ENCODE data around the gene AGAP1. TPM values are rescaled to one million over a fixed set of nuclear protein-coding genes. Genes with fewer than 3 reads are reported as not detected.

Gene AGAP1
- total RNA-seq, 1 donor from 2014 or later, result 54.7 TPM

DNA sequence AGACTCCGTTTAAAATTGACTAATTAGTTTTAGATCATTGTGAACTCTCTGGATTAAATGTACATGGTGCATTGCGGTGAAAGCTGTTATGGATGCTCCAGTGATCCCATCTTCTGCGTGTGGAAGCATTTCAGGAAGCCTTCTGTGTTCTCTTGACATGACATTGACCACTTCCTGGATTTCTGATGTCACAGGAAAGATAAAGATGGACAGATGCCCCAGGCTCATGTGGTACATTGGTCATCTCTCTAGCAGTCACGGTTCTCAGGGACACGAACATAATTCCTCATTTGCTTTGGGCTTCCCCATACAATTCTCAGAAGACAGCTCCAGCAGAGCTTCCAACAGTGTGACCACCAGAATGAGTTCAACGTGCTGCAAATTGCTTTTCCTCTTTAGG is 26.9 kb downstream of the AGAP1 start:
- Mint-ChIP-seq H3K4me1 (peaks cover 25% of the 10 kb centered on the region), H3K4me3 (no peak overlapping the region), H3K36me3 (ENCODE audit: low read depth) (no peaks in the 10 kb centered on the region), H3K9me3 (no peaks in the 10 kb centered on the region), H3K27me3 (ENCODE audit: low read depth) (no peaks in the 10 kb centered on the region), H3K27ac (ENCODE audit: unreplicated experiment) (no peak overlapping the region)
- TF ChIP-seq CTCF (conservative IDR thresholded peaks at IDR 0.05), result no peak
- DNase-seq (ENCODE audit: low read depth, low spot score), result no peak

DNA sequence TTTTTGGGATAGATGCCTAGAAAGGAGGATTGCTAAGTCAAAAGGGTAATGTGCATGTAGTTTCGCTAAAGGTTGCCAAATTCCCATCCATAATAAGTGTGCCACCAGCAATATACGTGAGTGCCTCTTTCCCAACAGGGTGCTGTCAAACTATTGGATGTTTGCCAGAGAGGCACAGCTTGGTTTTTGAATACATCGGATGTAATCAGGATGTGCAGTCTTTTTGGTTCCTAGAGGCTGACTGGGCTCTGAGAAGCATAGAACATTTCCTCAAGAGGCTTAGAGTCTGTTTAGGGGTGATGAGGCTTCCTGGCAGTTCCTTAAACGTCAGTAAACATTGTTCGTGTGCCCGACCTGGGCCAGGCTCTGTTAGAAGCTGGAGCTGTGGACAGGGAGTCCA is 28.0 kb downstream of the AGAP1 start:
- Mint-ChIP-seq H3K27ac (ENCODE audit: unreplicated experiment) (no peak overlapping the region), H3K4me3 (no peak overlapping the region), H3K9me3 (no peaks in the 10 kb centered on the region), H3K4me1 (peaks cover 26% of the 10 kb centered on the region), H3K36me3 (ENCODE audit: low read depth) (no peaks in the 10 kb centered on the region), H3K27me3 (ENCODE audit: low read depth) (no peaks in the 10 kb centered on the region)
- no peak for DNase-seq (ENCODE audit: low read depth, low spot score)
- no peak for TF ChIP-seq CTCF (conservative IDR thresholded peaks at IDR 0.05)

DNA sequence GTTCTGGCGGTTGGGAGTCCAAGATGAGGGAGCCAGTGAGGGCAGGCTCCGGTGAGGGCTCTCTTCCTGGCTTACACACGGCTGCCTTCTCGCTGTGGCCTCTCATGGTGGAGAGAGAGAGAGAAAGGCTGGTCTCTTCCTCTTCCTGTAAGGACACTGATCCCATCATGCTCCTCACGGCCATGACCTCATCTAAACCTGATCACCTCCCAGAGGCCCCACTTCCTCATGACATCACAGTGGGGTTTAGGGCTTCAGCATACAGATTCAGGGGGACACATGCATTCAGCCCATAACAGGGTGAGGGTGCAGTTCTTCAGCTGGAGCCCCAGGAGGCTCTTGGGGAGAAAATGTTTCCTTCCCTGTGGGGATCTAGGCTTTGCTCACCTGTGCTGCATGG is 29.2 kb downstream of the AGAP1 start:
- peak overlapping the region; percentile 50 for H3K27ac Mint-ChIP-seq (ENCODE audit: unreplicated experiment)
- no peak for TF ChIP-seq CTCF (conservative IDR thresholded peaks at IDR 0.05)
- H3K9me3 Mint-ChIP-seq, result no peaks in the 10 kb centered on the region
- peaks cover 28% of the 10 kb centered on the region for H3K4me1 Mint-ChIP-seq
- no peak for DNase-seq (ENCODE audit: low read depth, low spot score)
- no peaks in the 10 kb centered on the region for H3K27me3 Mint-ChIP-seq (ENCODE audit: low read depth)
- H3K4me3 Mint-ChIP-seq, result no peak overlapping the region
- H3K36me3 Mint-ChIP-seq (ENCODE audit: low read depth), result no peaks in the 10 kb centered on the region

GRCh38 chr2:235523486-235524150 is 29.8 kb downstream of the AGAP1 start:
- Mint-ChIP-seq H3K4me1 (peaks cover 22% of the 10 kb centered on the region), H3K27ac (ENCODE audit: unreplicated experiment) (no peak overlapping the region), H3K9me3 (no peaks in the 10 kb centered on the region), H3K36me3 (ENCODE audit: low read depth) (no peaks in the 10 kb centered on the region), H3K4me3 (no peak overlapping the region), H3K27me3 (ENCODE audit: low read depth) (no peaks in the 10 kb centered on the region)
- TF ChIP-seq CTCF (conservative IDR thresholded peaks at IDR 0.05), result no peak
- no peak for DNase-seq (ENCODE audit: low read depth, low spot score)

- Mint-ChIP-seq H3K9me3 (no peaks in the 10 kb centered on the region), H3K4me3 (no peak overlapping the region), H3K27me3 (ENCODE audit: low read depth) (no peaks in the 10 kb centered on the region), H3K27ac (ENCODE audit: unreplicated experiment) (no peak overlapping the region), H3K4me1 (peaks cover 21% of the 10 kb centered on the region), H3K36me3 (ENCODE audit: low read depth) (peaks cover 3% of the 10 kb centered on the region)
- DNase-seq (ENCODE audit: low read depth, low spot score), result no peak
- no peak for TF ChIP-seq CTCF (conservative IDR thresholded peaks at IDR 0.05)
Observed at GRCh38 chr2:235526166-235526565, 32.3 kb downstream of the AGAP1 start.

Data from neural crest cell (in vitro differentiated cells).